Effector CD8-positive, alpha-beta T cell (primary cell): ENCODE data around the gene CENPN.
A peak's percentile ranks its signal among the peaks of the same experiment; 100 is the strongest.

ENCODE experiments used
- DNase-seq: peaks from one replicate; lab custom pipeline; 2025; lab: John Stamatoyannopoulos, UW
- total RNA-seq, 4 experiments: gene quantifications; one replicate each; lab custom pipeline; 2026; lab: John Stamatoyannopoulos, UW

CENPN gene, protein sequence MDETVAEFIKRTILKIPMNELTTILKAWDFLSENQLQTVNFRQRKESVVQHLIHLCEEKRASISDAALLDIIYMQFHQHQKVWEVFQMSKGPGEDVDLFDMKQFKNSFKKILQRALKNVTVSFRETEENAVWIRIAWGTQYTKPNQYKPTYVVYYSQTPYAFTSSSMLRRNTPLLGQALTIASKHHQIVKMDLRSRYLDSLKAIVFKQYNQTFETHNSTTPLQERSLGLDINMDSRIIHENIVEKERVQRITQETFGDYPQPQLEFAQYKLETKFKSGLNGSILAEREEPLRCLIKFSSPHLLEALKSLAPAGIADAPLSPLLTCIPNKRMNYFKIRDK
- 7.3 to 23.6 (median 11.5) reads per million in 4 experiments for total RNA-seq

DNA sequence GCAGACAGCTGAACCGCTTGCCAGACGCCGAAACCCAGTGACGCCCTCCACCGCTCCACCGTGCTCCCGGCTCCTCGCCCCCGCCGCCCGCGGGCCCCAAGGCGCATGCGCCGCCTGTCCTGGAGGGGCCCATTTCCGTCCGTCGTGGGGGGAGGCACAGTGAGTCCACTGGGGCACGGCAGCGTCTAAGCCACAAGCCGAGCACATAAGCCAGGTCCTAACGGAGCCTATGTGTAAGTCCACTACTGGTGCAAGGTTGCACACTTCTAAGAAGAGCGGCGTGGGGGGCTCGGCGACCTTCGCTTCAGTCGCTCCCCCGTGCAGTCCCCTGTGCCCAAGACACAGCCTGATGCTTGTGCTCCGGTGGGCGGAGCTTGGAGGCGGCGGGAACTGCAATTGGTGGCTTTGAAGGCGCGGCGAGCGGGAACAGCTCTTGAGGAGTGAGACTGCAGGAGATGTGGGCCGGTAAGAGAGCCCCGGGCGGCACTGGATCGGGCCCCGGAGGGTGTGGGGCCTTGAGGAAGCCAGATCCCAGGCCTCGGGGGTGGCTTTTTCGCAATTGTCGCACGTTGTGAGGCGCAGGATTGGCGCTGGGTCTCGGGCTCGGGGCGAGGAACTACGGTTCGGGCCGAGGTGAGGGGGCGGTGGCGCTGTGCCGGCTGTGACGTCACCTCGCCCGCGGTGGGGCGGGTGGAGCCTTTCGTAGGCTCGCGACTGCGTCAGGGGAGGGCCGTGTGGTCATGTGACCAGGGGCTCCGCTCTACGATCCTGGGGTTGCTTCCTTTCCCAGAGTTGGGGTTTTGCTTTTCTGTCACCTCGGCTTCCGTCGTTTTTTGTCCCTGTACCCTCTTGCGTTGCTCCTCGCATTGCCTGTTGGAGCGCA, at the start of gene CENPN, which contains the start of gene CMC2:
CENPN (plus strand) TSS at position 402 of the 883 bp plus-strand sequence. CDS start 4,726 bp downstream, outside the sequence.
CMC2 (minus strand) TSS at position 73 of the 883 bp plus-strand sequence. CDS start 9,491 bp downstream, outside the sequence.
- DNase-seq: peak; percentile 93

DNA sequence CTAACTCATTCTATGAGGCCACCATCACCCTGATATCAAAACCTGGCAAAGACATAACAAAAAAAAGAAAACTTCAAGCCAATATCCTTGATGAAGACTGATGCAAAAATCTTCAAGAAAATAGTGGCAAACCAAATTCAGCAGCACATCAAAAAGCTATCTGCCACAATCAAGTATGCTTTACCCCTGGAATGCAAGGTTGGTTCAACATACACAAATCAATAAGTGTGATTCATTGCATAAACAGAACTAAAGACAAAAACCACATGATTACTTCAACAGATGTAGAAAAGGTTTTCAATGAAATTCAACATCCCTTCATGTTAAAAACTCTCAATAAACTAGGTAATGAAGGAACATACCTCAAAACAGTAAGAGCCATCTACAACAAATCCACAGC, 48.7 kb upstream of the CENPN start:
- no peak for DNase-seq

DNA sequence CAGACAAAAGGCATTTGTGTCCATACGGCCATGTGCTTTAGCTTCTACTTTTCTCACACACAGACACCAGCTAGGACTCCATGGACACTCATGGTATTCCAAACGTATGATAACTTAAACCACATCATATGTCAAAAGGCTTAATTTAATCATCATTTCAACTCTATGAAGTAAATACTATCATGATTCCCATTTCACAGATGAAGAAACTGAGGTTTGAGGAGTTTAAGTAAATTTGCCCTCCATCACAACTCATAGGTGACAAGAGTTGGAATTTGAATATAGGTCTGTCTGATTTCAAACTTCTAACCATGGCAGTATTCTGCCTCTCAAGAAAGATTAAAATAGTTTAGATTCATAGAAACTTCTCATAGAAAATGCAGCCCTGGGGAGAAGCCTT, 44.1 kb upstream of the CENPN start:
- no peak for DNase-seq

DNA sequence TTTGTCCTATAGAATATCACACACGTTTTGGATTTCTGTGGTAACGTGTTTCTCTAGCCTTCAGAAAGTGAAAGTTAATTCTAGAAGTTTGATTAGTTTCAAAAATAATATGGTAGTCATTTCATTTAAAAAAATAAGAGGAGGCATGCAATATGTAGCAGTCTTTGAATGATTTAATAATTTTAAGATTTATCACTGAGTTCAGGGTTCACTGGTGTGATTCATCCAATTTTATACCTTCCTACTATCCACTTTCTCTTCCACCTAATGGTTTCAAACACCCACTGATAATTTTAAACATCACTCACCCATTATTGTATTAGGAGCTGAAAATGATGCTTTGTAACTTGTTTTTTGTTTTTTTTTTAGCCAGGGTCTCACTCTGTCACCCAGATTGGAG, 42.7 kb upstream of the CENPN start:
- no peak for DNase-seq

DNA sequence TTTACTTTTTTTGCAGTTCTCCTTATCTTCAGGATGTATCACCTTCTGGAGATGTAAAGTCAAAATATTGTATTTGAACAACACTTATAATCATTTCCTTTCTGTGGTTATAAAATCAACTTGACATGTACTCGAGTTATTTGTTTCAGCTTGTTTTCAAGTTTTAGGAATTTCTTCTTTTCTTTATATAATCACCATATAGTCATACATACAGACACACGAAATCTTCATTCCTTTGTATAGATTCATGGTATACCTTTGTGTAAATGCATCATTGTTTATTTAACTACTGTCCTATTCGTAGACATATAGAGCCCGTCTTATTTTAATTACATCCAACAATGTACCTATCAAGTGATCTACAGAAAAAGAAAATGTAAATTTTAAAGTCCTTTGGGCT, 40.4 kb upstream of the CENPN start:
- no peak for DNase-seq

- no peak for DNase-seq
Observed at GRCh38 chr16:80968386-80969113, 38.5 kb upstream of the CENPN start.

- no peak for DNase-seq
Observed at GRCh38 chr16:80969114-80969484, 37.9 kb upstream of the CENPN start.

GRCh38 chr16:80971819-80972218, 35.2 kb upstream of the CENPN start:
- no peak for DNase-seq

DNA sequence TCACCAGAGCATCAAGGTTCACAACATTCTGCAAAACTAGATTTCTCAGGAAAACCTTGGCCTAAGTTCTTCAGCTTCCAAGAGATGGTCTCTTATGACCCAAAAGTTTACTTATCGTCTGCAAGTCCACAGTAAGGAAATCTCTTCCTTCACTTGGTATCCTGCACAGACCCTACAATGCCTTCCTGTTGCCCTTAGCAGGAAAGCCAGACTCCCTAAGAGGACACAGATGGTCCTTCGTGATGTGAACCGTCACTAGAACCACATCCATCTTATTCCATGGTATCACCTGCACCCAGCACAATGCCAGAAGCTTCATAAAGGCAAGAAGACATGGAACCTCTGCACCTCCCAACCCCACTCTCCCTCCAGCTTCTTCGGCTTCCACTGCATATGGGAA, 34.4 kb upstream of the CENPN start:
- DNase-seq: no peak

GRCh38 chr16:80973991-80974390, 33.0 kb upstream of the CENPN start:
- no peak for DNase-seq

DNA sequence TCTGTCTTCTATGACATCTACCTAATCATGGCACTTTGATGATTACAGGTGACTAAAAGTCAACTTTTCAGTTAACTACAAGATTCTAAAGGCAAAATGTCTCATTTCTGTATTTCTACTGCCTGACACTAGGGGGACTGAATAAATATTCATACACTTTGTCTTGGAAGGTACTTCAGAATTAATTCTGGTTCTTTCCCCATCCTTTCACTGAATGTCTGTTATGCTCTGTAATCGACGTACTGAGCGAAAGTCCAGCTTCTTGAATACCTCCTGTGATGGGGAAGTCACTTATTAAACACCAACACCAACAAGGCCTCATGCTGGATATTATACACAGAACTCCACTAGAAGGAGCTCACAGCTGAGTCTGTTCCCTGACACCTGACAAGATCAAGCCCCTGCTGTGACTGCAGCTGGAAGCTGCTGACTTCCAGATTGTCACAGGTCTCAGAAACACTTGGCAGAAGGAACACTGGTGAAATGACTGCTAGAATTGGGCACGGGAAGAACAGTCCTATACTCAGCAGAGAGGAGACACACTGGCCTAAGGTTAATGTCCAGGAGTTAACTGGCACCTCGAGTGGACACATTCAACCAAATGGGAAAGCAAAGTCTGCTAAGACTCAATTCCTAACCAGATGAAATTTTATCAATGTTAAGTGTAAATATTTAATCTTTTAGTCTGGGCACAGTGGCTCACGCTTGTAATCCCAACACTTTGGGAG, 32.2 kb upstream of the CENPN start:
- no peak for DNase-seq

- no peak for DNase-seq
Observed at GRCh38 chr16:80976946-80977345, 30.1 kb upstream of the CENPN start.

GRCh38 chr16:80981103-80981502, 25.9 kb upstream of the CENPN start:
- no peak for DNase-seq

DNA sequence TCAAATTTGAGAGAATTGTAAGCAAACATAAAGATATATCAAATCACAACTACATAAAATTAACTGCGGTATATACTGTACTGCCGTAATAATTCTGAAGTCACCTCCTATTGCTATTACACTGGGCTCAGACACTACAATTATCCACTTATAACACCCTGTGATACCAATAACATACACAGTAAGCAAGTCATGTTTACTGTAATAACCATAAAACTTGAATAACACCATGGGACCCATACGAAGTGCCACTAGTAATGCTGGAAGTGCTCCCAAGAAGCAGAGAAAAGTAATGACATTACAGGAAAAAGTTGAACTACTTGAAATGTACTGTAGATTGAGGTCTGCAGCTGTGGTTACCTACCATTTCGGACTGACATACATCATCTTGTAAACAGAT, 24.4 kb upstream of the CENPN start:
- no peak for DNase-seq

DNA sequence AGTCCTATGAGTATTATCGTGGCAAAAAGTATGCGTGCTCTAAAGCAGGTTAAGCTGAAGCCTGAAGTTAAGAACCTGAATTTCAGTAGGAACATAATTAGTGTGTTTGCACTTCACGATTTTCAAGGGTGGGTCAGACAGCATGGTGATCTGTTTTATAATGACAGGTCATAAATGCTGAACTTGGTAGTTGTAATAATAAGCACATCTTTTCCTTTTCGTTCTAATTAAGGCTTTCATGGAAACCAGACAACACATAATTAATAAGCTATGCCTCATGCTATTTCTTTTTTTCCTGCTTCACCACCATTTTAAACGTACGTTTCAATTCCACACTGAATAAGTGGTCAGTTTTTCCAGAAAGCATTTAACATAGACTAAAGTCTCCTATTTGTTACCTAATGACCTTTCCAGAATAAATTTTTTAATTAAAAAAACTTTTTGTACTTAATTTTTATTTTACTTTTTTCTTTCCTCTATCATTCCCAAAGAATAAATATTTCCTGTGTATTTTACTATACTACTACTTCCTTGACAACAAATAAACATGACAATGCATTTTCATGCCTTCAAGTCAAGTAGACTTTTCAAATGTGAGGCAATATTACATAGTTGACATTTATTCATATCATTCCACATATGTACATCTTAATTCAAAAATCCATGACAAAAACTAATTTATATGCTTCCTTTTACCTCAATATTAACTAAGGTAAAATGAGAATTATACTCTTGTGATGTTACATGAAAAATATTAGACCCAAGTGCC, 22.7 kb upstream of the CENPN start:
- DNase-seq: no peak

GRCh38 chr16:80985611-80986010, 21.4 kb upstream of the CENPN start:
- no peak for DNase-seq

- no peak for DNase-seq
Observed at GRCh38 chr16:80986557-80986956, 20.5 kb upstream of the CENPN start.

GRCh38 chr16:80988756-80989155, 18.3 kb upstream of the CENPN start:
- DNase-seq: no peak

DNA sequence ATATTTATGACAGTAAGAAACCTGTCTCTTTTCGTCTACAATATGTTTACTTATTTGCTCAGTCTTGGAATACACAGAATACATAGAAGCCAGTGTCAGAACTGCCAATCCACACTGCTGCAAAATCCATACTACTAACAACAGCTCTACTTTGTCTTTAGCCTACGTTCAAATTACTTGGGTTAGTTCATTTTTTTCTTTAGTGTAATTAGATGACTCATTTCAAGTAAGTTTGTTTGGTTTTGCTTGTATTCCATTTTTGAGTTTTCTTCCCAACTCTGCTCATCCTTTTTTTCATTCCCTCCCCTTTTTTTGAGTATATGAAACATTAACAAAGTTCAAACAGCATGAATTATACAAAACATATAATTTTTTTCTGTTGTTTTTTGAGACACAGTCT, 17.2 kb upstream of the CENPN start:
- DNase-seq: no peak

- DNase-seq: no peak
Observed at GRCh38 chr16:80990577-80990976, 16.4 kb upstream of the CENPN start.

GRCh38 chr16:80990978-80991377, 16.0 kb upstream of the CENPN start:
- no peak for DNase-seq
